GM06990 (cell line): ENCODE results near the gene BSG.
"Not testable (repeated sequence)": the region's sequence is repeated elsewhere in the genome, so short reads cannot be mapped to it uniquely, and the experiment has no call there.

Source experiments
- DNase-seq: peaks from one replicate; pipeline ENCODE4 v3.0.0-alpha.2; 2011; ENCODE audit not compliant: insufficient read length; ENCODE audit errors: extremely low read depth
- H3K27me3 ChIP-seq: replicated peaks from 2 replicates; pipeline ENCODE4 v1.6.0; 2011; ENCODE audit warnings: low read length; ENCODE audit not compliant: control insufficient read depth, insufficient read depth
- H3K36me3 ChIP-seq: 2 replicates; pipeline ENCODE4 v1.5.1; 2011; ENCODE audit warnings: low read length; ENCODE audit not compliant: control insufficient read depth, insufficient read depth
- H3K4me3 ChIP-seq: replicated peaks from 2 replicates; pipeline ENCODE4 v1.5.1; 2011; ENCODE audit warnings: low read depth, mild to moderate bottlenecking, control low read depth, low read length
- CTCF ChIP-seq: IDR thresholded peaks from 2 replicates; pipeline ENCODE4 v1.5.1; 2011; ENCODE audit warnings: low read length, control low read depth, mild to moderate bottlenecking, inconsistent platforms; ENCODE audit not compliant: insufficient read depth, poor library complexity, severe bottlenecking

BSG gene

DNA sequence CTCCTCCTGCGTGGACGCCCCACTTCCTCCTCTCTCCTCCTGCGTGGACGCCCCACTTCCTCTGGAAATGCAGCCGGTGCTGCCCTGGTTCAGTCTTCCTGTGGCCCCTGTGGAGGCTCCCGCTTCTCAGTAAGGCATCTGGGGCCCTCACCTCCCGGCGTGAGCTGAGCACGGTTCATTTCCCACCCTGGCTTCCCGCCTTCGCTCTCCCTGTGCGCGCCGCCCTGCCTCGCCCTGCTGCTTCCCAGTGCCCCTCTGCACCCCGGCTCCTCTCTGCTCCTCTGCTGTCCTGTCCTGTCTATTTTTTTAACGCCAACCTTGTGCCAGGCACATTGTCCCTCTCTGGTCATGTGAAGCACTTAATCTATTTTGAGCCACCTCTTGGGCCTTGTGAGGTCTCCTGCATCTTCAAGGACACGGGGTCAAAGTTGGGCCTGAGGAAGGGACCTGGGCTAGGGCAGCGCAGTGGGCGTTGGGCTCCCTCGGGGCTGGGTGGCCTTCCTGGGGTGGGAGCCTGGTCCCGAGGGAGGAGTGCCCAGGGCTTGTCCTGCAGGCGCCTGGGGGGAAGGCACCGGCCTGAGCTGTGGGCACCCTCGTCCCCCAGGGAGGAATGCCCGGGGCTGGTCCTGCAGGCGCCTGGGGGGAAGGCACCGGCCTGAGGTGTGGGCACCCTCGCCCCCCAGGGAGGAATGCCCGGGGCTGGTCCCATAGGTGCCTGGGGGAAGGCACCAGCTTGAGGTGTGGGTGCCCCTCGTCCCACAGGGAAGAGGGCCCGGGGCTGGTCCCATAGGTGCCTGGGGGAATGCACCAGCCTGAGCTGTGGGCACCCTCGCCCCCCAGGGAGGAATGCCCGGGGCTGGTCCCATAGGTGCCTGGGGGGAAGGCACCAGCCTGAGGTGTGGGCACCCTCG, 30.2 kb downstream of the BSG start:
- H3K4me3 ChIP-seq = no peak overlapping the region
- no peak for DNase-seq
- no peaks in the 10 kb centered on the region for H3K27me3 ChIP-seq
- no peaks in the 10 kb centered on the region for H3K36me3 ChIP-seq
- TF ChIP-seq CTCF = no peak

DNA sequence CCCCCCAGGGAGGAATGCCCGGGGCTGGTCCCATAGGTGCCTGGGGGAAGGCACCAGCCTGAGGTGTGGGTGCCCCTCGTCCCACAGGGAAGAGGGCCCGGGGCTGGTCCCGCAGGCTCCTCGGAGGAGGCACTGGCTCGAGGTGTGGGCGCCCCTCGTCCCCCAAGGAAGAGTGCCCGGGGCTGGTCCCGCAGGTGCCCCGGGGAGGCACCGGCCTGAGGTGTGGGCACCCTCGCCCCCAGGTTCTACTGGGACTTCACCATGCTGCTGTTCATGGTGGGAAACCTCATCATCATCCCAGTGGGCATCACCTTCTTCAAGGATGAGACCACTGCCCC, 30.9 kb downstream of the BSG start:
- DNase-seq, H3K36me3 ChIP-seq, H3K27me3 ChIP-seq, H3K4me3 ChIP-seq: not testable (repeated sequence)

GRCh38 chr19:603779-604178, 31.4 kb downstream of the BSG start:
- not testable (repeated sequence) for DNase-seq, H3K4me3 ChIP-seq, H3K27me3 ChIP-seq, H3K36me3 ChIP-seq

DNA sequence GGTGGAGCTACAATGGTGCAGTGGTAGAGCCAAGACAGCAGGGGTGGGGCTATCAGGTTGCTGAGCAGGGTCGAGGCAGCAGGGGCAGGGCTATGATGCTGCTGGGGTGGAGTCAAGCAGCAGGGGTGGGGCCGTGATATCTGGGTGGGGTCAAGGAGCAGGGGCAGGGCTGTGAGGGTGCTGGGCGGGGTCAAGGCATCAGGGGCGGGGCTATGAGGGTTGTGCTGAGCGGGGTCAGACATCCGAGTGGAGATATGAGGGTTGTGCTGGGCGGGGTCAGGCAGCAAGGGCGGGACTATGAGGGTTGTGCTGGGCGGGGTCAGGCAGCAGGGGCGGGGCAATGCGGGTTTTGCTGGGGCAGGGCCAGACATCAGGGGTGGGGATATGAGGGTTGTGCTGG, 32.0 kb downstream of the BSG start:
- H3K36me3 ChIP-seq = no peaks in the 10 kb centered on the region
- H3K27me3 ChIP-seq = no peaks in the 10 kb centered on the region
- peak; percentile 78 for DNase-seq
- TF ChIP-seq CTCF = no peak
- H3K4me3 ChIP-seq = no peak overlapping the region

DNA sequence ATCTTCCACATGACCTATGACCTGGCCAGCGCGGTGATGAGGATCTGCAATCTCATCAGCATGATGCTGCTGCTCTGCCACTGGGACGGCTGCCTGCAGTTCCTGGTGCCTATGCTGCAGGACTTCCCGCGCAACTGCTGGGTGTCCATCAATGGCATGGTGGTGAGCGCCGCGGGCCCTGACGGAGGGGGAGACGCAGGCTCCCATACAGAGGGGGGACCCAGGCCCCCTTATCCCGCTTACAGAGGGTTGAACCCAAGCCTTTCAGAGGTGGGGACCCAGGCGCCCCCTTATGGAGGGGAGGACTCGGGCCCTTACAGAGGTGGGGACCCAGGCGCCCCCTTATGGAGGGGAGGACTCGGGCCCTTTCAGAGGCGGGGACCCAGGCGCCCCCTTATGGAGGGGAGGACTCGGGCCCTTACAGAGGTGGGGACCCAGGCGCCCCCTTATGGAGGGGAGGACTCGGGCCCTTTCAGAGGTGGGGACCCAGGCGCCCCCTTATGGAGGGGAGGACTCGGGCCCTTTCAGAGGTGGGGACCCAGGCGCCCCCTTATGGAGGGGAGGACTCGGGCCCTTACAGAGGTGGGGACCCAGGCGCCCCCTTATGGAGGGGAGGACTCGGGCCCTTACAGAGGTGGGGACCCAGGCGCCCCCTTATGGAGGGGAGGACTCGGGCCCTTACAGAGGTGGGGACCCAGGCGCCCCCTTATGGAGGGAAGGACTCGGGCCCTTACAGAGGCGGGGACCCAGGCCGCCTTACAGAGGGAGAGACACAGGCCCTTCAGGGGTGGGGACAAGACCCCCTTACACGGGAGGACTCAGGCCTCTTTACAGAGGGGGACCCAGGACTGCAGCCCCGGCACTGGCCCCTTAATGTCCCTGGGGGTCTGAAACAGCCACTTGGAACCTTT, 32.9 kb downstream of the BSG start:
- H3K4me3 ChIP-seq, H3K27me3 ChIP-seq, H3K36me3 ChIP-seq: not testable (repeated sequence)
- TF ChIP-seq CTCF = peak; percentile 70
- DNase-seq = peak; percentile 75

DNA sequence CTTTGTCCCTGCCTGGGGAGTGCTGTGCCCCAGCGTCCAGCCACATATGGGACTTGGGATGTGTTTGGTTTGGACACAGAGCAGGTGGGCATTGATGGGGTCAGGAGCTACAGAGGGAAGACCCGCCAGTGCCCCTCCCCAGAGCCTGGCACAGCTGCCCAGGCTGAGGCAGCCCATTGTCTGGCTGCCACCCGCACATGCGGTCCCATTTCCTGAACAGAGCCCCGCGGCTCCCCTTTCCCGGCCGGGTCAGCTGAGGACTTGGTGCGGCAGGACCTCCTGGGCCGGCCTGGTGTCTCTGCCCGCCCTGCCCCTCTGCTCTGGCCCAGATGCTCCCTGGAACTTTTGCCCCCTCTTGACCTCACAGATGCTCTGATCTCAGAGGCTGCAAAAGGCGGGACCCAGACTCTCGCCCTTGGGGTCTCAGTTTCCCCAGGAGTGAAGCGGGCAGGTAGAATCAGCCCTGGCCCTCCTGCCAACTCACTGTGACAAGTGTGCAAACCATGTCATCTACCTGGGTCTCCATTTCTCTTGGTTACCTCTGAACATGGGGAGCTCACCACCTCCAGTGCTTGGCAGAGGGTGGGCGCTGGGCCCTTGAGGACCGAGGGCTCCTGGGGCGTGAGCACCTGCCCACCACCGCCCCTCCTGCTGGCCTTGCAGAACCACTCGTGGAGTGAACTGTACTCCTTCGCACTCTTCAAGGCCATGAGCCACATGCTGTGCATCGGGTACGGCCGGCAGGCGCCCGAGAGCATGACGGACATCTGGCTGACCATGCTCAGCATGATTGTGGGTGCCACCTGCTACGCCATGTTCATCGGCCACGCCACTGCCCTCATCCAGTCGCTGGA, 35.1 kb downstream of the BSG start:
- Histone ChIP-seq H3K27me3 (no peaks in the 10 kb centered on the region), H3K4me3 (no peak overlapping the region), H3K36me3 (no peaks in the 10 kb centered on the region)
- TF ChIP-seq CTCF = no peak
- DNase-seq = no peak
